WTC11 (cell line): Measurements from ENCODE around the gene ARHGAP40. TPM values are rescaled to one million over a fixed set of nuclear protein-coding genes. Genes with fewer than 3 reads are reported as not detected.

Experiments
- ATAC-seq: fragments of 200-7000 bp; cut with Tn5 transposase; 2 replicates; pipeline ENCODE4 v1.10.0; 2021; ENCODE audit warnings: mild to moderate bottlenecking, moderate library complexity
- CTCF ChIA-PET: fragments of 300-600 bp; sonication (Branson Sonifier 250); formaldehyde crosslinking; loops from one replicate; lab custom pipeline; 2021; ENCODE audit warnings: antibody characterized with exemption; lab: Charles Lee
- POLR2A ChIA-PET: fragments of 350-600 bp; sonication (Branson Sonifier 250); formaldehyde crosslinking; loops from one replicate; lab custom pipeline; 2021; ENCODE audit warnings: antibody characterized with exemption; lab: Charles Lee
- DNase-seq: peaks from one replicate; pipeline ENCODE4 v3.0.0; 2021; ENCODE audit warnings: low spot score
- H3K27ac Mint-ChIP-seq: 2 replicates; pipeline ENCODE4 v1.8.0; 2021; ENCODE audit warnings: mixed read lengths
- H3K27me3 Mint-ChIP-seq: 2 replicates; pipeline ENCODE4 v1.8.0; 2021; ENCODE audit warnings: low read depth, mild to moderate bottlenecking, moderate library complexity, mixed read lengths
- H3K36me3 Mint-ChIP-seq: 2 replicates; pipeline ENCODE4 v1.8.0; 2021; ENCODE audit warnings: mixed read lengths
- H3K4me1 Mint-ChIP-seq: 2 replicates; pipeline ENCODE4 v1.8.0; 2022; ENCODE audit warnings: mixed read lengths
- H3K4me3 Mint-ChIP-seq: 2 replicates; pipeline ENCODE4 v1.8.0; 2021; ENCODE audit warnings: mild to moderate bottlenecking, moderate library complexity, mixed read lengths
- H3K9me3 Mint-ChIP-seq: 2 replicates; pipeline ENCODE4 v1.8.0; 2021; ENCODE audit warnings: mixed read lengths
- ATF6 ChIP-seq: sonication (generic); formaldehyde crosslinking; IDR thresholded peaks from 2 replicates; pipeline ENCODE4 v1.8.1; 2023; ENCODE audit warnings: mild to moderate bottlenecking, missing genetic modification reagents
- FOXJ3 ChIP-seq: sonication (generic); formaldehyde crosslinking; IDR thresholded peaks from 2 replicates; pipeline ENCODE4 v1.9.0; 2021; ENCODE audit warnings: missing genetic modification reagents, mild to moderate bottlenecking, borderline replicate concordance
- GABPB1 ChIP-seq: sonication (generic); formaldehyde crosslinking; IDR thresholded peaks from 2 replicates; pipeline ENCODE4 v1.8.1; 2023; ENCODE audit warnings: mild to moderate bottlenecking, missing genetic modification reagents
- KAT7 ChIP-seq: sonication (generic); formaldehyde crosslinking; IDR thresholded peaks from 2 replicates; pipeline ENCODE4 v1.8.1; 2023; ENCODE audit warnings: missing genetic modification reagents, mild to moderate bottlenecking, borderline replicate concordance
- OVOL2 ChIP-seq: fragments of 250-450 bp; sonication (Bioruptor Pico); IDR thresholded peaks from 2 replicates; pipeline ENCODE4 v1.9.0; 2021; ENCODE audit warnings: mild to moderate bottlenecking, borderline replicate concordance
- PRDM15 ChIP-seq: sonication (generic); formaldehyde crosslinking; IDR thresholded peaks from 2 replicates; pipeline ENCODE4 v1.8.0; 2022; ENCODE audit warnings: missing genetic modification reagents
- ZNF281 ChIP-seq: sonication (generic); formaldehyde crosslinking; IDR thresholded peaks from 2 replicates; pipeline ENCODE4 v1.8.0; 2023; ENCODE audit warnings: mild to moderate bottlenecking, missing genetic modification reagents
- total RNA-seq: library from RNA; stranded (reverse); gene quantifications from 3 replicates; pipeline ENCODE4 v1.2.3, GENCODE V29; 2021

Gene ARHGAP40
- total RNA-seq, 1 experiment from 2014 or later = 0.72 TPM

- Mint-ChIP-seq H3K4me3 (no peak overlapping the region), H3K9me3 (no peaks in the 10 kb centered on the region), H3K27ac (no peak overlapping the region), H3K4me1 (peaks cover 23% of the 10 kb centered on the region), H3K36me3 (no peaks in the 10 kb centered on the region), H3K27me3 (peaks cover 11% of the 10 kb centered on the region)
- no peak for ATAC-seq
- POLR2A ChIA-PET = no interaction called here
- TF ChIP-seq ATF6 (CRISPR knock-in tag) (no peak), FOXJ3 (CRISPR knock-in tag) (no peak)
- CTCF ChIA-PET = interaction anchor here (0.9 to 2.1 kb wide), 5 partner anchors 23 to 325 kb away, joined by 3 to 9 read pairs (median 4); partner anchors contain the start of genes RALGAPB and SLC32A1
- DNase-seq = no peak
Measured at GRCh38 chr20:38629979-38630378, 28.4 kb downstream of the ARHGAP40 start.

GRCh38 chr20:38630727-38631126 lies 29.1 kb downstream of the ARHGAP40 start:
- Mint-ChIP-seq H3K4me3 (no peak overlapping the region), H3K27me3 (peaks cover 11% of the 10 kb centered on the region)
- ATAC-seq = no peak
- no peak for TF ChIP-seq ATF6 (CRISPR knock-in tag)
- peak; percentile 70 for TF ChIP-seq GABPB1 (CRISPR knock-in tag)
- TF ChIP-seq, all 79 proteins: peak for 1
- peaks cover 23% of the 10 kb centered on the region for H3K4me1 Mint-ChIP-seq
- no peaks in the 10 kb centered on the region for H3K9me3 Mint-ChIP-seq
- POLR2A ChIA-PET = no interaction called here
- no peak overlapping the region for H3K27ac Mint-ChIP-seq
- CTCF ChIA-PET = interaction anchor here (0.7 to 4.3 kb wide), 2 partner anchors 62 to 95 kb away, joined by 3 to 29 read pairs; partner anchors contain the start of gene SLC32A1
- H3K36me3 Mint-ChIP-seq = no peaks in the 10 kb centered on the region
- no peak for DNase-seq

DNA sequence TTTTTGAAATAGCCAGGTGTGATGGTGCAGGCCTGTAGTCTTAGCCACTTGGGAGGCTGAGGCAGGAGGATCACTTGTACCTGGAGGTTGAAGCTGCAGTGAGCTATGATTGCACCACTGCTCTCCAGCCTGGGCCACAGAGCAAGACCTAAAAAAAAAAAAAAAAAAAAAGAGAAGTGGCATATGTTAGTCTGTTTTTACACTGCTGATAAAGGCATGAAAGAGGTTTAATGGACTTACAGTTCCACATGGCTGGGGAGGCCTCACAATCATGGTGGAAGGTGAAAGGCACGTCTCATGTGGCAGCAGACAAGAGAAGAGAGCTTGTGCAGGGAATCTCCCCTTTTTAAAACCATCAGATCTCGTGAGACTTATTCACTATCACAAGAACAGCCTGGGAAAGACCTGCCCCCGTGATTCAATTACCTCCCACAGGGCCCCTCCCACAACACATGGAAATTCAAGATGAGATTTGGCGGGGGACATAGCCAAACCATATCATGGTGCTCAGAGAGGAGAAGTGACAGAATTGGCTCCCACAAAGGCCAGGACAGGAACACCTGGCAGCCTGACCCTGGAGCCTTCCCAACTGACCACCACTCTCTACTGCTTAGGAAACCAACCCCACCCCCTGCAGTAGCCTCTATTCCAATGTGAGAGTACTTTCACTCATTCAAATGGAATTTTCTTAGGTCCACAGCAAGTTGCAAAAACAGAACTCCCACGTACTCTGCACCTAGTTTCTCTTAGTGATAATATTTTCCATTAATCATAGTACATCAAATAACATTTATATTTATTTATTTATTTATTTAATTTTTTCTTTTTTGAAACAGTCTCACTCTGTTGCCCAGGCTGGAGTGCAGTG lies 29.8 kb downstream of the ARHGAP40 start:
- TF ChIP-seq KAT7 (CRISPR knock-in tag) = no peak
- TF ChIP-seq PRDM15 (CRISPR knock-in tag) = peak; percentile 77
- no peak for TF ChIP-seq ZNF281 (CRISPR knock-in tag)
- no peak for TF ChIP-seq OVOL2 (CRISPR knock-in tag)
- TF ChIP-seq, all 79 proteins: peak for 1
- H3K4me1 Mint-ChIP-seq = peaks cover 26% of the 10 kb centered on the region
- H3K27me3 Mint-ChIP-seq = peaks cover 11% of the 10 kb centered on the region
- no peaks in the 10 kb centered on the region for H3K36me3 Mint-ChIP-seq
- H3K4me3 Mint-ChIP-seq = no peak overlapping the region
- POLR2A ChIA-PET = no interaction called here
- DNase-seq (no peak), ATAC-seq (no peak)
- H3K9me3 Mint-ChIP-seq = no peaks in the 10 kb centered on the region
- no peak overlapping the region; the same call in 1 of the 2 replicates for H3K27ac Mint-ChIP-seq
- CTCF ChIA-PET = interaction anchor here (0.7 to 4.3 kb wide), 3 partner anchors 61 to 94 kb away, joined by 3 to 29 read pairs (median 3); partner anchors contain the start of gene SLC32A1
